Measurements from ENCODE around the gene OR8A1. TPM values are rescaled to one million over a fixed set of nuclear protein-coding genes. Genes with fewer than 3 reads are reported as not detected.

The OR8A1 gene
- polyA plus RNA-seq, 4 donors = not detected

Other genes with a start within 250 kb of the OR8A1 start
- gene OR8D2, start 249.8 kb upstream of the OR8A1 start, polyA plus RNA-seq = not detected
- gene OR8B2, start 185.5 kb upstream of the OR8A1 start, polyA plus RNA-seq = not detected
- gene OR8B3, start 171.0 kb upstream of the OR8A1 start, polyA plus RNA-seq = not detected
- gene OR8B4, start 145.1 kb upstream of the OR8A1 start, polyA plus RNA-seq = not detected
- gene OR8B8, start 124.3 kb upstream of the OR8A1 start, polyA plus RNA-seq = not detected
- gene OR8B12, start 26.3 kb upstream of the OR8A1 start, polyA plus RNA-seq = not detected
- under 1 TPM in 1 of 4 donors, not detected in 3; 0.04 TPM for gene PANX3, start 41.4 kb downstream of the OR8A1 start, polyA plus RNA-seq
- gene TBRG1, start 52.9 kb downstream of the OR8A1 start, polyA plus RNA-seq = 10 to 100 TPM; 22.5 to 47.4 (median 41.1) TPM
- 10 to 100 TPM in 3 of 4 donors, 1 to 10 TPM in 1; 4.1 to 68.9 (median 27.5) TPM for gene SIAE, start 103.7 kb downstream of the OR8A1 start, polyA plus RNA-seq
- 1 to 10 TPM; 3.2 to 9.8 (median 7.0) TPM for gene SPA17, start 103.9 kb downstream of the OR8A1 start, polyA plus RNA-seq
- gene NRGN, start 169.9 kb downstream of the OR8A1 start, polyA plus RNA-seq = 1 to 10 TPM in 2 of 4 donors, under 1 TPM in 1, not detected in 1; 0.67 to 6.5 (median 2.3) TPM
- 1 to 10 TPM in 1 of 4 donors, under 1 TPM in 1, not detected in 2; 0.91 to 6.4 TPM for gene VSIG2, start 182.3 kb downstream of the OR8A1 start, polyA plus RNA-seq
- 10 to 100 TPM in 2 of 4 donors, 1 to 10 TPM in 1, under 1 TPM in 1; 0.67 to 38.3 (median 6.9) TPM for gene ESAM, start 192.3 kb downstream of the OR8A1 start, polyA plus RNA-seq
- gene MSANTD2, start 230.4 kb downstream of the OR8A1 start, polyA plus RNA-seq = 10 to 100 TPM in 1 of 4 donors, 1 to 10 TPM in 3; 4.4 to 19.9 (median 6.4) TPM